ENCODE results near the gene SASS6. TPM values are rescaled to one million over a fixed set of nuclear protein-coding genes. Genes with fewer than 3 reads are reported as not detected.

The SASS6 gene
- total RNA-seq, 1 experiment from 2014 or later: 8.7 TPM

DNA sequence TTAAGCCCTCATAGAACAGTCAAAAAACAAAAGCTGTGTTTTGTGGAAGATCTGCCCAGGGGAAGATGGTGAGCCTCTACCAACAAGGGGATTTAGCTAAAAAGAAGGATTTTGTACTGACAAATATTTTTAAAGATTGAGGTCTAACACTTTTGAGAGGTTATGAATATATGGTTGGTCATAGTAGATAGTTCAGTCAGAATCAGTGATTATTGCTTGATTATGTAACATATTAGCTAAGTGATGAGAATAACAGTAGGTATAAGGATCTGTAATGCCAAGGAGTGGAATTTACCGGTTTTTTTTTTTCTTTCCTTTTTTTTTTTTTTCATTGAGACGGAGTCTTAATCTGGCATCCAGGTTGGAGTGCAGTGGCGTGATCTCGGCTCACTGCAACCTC, 79.0 kb downstream of the SASS6 start:
- Histone ChIP-seq H3K27me3 (ENCODE audit: insufficient read depth, low read depth) (no peaks in the 10 kb centered on the region), H3K4me2 (no peak overlapping the region), H4K20me1 (ENCODE audit: insufficient read depth) (0 out of 2 replicates have a peak, but pooled peaks cover 7% of the 10 kb centered on the region), H3K4me3 (no peak overlapping the region), H3K9me3 (ENCODE audit: insufficient read depth, low read depth) (no peaks in the 10 kb centered on the region), H3K4me1 (replicated peaks; ENCODE audit: insufficient read depth) (peaks cover 10% of the 10 kb centered on the region), H3K27ac (no peak overlapping the region), H3K9me2 (ENCODE audit: insufficient read depth) (no peaks in the 10 kb centered on the region), H3K79me2 (ENCODE audit: low read depth) (peaks cover 62% of the 10 kb centered on the region), H3F3A (ENCODE audit: insufficient read depth, low read depth) (no peaks in the 10 kb centered on the region), H3K36me3 (ENCODE audit: low read depth) (peaks cover 30% of the 10 kb centered on the region), H2AFZ (no peak overlapping the region)
- no peak for DNase-seq
- no peak for TF ChIP-seq EZH2 (IDR thresholded peaks at IDR 0.05; ENCODE audit: low read depth)
- TF ChIP-seq, protein P1, sequence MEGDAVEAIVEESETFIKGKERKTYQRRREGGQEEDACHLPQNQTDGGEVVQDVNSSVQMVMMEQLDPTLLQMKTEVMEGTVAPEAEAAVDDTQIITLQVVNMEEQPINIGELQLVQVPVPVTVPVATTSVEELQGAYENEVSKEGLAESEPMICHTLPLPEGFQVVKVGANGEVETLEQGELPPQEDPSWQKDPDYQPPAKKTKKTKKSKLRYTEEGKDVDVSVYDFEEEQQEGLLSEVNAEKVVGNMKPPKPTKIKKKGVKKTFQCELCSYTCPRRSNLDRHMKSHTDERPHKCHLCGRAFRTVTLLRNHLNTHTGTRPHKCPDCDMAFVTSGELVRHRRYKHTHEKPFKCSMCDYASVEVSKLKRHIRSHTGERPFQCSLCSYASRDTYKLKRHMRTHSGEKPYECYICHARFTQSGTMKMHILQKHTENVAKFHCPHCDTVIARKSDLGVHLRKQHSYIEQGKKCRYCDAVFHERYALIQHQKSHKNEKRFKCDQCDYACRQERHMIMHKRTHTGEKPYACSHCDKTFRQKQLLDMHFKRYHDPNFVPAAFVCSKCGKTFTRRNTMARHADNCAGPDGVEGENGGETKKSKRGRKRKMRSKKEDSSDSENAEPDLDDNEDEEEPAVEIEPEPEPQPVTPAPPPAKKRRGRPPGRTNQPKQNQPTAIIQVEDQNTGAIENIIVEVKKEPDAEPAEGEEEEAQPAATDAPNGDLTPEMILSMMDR (conservative IDR thresholded peaks at IDR 0.05): no peak
- no TSS peak for BruUV-seq (replicated peaks)
- ChIA-PET POLR2A (ENCODE audit: unreplicated experiment) (no interaction called here), CTCF (no interaction called here)
- intact Hi-C loops (cut with micrococcal nuclease; ENCODE audit: unreplicated experiment): no loop called here

DNA sequence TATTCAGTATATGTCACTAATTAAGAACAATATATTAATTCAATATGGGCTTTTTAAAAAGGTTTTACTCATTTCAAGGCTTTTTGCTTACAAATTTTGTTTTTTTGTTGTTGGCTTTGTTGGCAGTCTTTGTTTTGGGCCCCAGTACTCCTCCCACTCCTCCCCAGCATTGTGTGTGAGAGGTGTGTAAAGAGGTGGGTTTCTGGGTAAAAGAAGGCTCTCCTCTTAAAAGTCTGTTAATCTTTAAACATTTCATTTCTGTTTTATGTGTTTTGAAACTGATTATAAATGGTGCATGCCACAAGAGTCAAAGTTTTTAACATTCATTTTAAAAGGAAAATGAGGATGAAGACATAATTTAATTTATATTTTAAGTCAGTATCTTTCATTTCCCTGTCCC, 79.6 kb downstream of the SASS6 start:
- no peak for DNase-seq
- peaks cover 30% of the 10 kb centered on the region for H3K36me3 ChIP-seq (ENCODE audit: low read depth)
- H3K9me2 ChIP-seq (ENCODE audit: insufficient read depth): no peaks in the 10 kb centered on the region
- H2AFZ ChIP-seq: no peak overlapping the region
- H3K79me2 ChIP-seq (ENCODE audit: low read depth): peaks cover 62% of the 10 kb centered on the region
- TF ChIP-seq EZH2 (IDR thresholded peaks at IDR 0.05; ENCODE audit: low read depth): no peak
- TF ChIP-seq, protein P1 (conservative IDR thresholded peaks at IDR 0.05): no peak
- H3K4me2 ChIP-seq: no peak overlapping the region
- intact Hi-C loops (cut with micrococcal nuclease; ENCODE audit: unreplicated experiment): no loop called here
- H3K27me3 ChIP-seq (ENCODE audit: insufficient read depth, low read depth): no peaks in the 10 kb centered on the region
- POLR2A ChIA-PET (ENCODE audit: unreplicated experiment): no interaction called here
- H3K4me3 ChIP-seq: no peak overlapping the region
- peaks cover 10% of the 10 kb centered on the region for H3K4me1 ChIP-seq (replicated peaks; ENCODE audit: insufficient read depth)
- CTCF ChIA-PET: no interaction called here
- H3F3A ChIP-seq (ENCODE audit: insufficient read depth, low read depth): no peaks in the 10 kb centered on the region
- H3K9me3 ChIP-seq (ENCODE audit: insufficient read depth, low read depth): no peaks in the 10 kb centered on the region
- no peak overlapping the region; the same call in 1 of the 2 replicates for H3K27ac ChIP-seq
- H4K20me1 ChIP-seq (ENCODE audit: insufficient read depth): 0 out of 2 replicates have a peak, but pooled peaks cover 13% of the 10 kb centered on the region
- BruUV-seq (replicated peaks): no TSS peak

DNA sequence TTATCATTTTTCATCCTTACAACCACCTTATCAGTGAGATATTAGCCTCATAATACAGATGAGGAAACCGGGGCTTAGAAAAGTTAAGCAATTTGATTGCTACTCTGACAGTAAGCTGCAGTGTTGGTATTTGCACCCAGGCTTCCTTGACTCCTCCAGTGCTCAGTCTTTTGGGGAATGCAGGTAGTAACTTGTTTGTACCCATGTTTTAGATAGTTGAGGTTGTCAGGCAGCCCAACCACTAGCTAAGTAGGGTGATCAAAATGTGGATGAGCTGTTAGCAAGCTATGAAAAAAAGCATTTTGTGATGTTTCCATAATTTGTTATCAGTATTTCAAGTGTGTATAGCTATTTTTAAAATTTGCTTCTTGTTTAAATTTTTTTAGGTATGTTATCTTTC, 80.8 kb downstream of the SASS6 start:
- no TSS peak for BruUV-seq (replicated peaks)

More for the DNA sequence above, 80.8 kb downstream of the SASS6 start:
- Histone ChIP-seq H2AFZ (no peak overlapping the region), H3K4me2 (no peak overlapping the region), H3K4me3 (no peak overlapping the region), H3K27ac (no peak overlapping the region), H4K20me1 (ENCODE audit: insufficient read depth) (0 out of 2 replicates have a peak, but pooled peaks cover 6% of the 10 kb centered on the region), H3K9me2 (ENCODE audit: insufficient read depth) (no peaks in the 10 kb centered on the region), H3K79me2 (ENCODE audit: low read depth) (peaks cover 68% of the 10 kb centered on the region), H3K9me3 (ENCODE audit: insufficient read depth, low read depth) (0 out of 2 replicates have a peak, but pooled peaks cover 2% of the 10 kb centered on the region), H3K36me3 (ENCODE audit: low read depth) (peaks cover 27% of the 10 kb centered on the region), H3F3A (ENCODE audit: insufficient read depth, low read depth) (no peaks in the 10 kb centered on the region), H3K27me3 (ENCODE audit: insufficient read depth, low read depth) (no peaks in the 10 kb centered on the region), H3K4me1 (replicated peaks; ENCODE audit: insufficient read depth) (peaks cover 10% of the 10 kb centered on the region)
- intact Hi-C loops (cut with micrococcal nuclease; ENCODE audit: unreplicated experiment): no loop called here
- TF ChIP-seq, protein P1 (conservative IDR thresholded peaks at IDR 0.05): no peak
- no peak for TF ChIP-seq EZH2 (IDR thresholded peaks at IDR 0.05; ENCODE audit: low read depth)
- POLR2A ChIA-PET (ENCODE audit: unreplicated experiment): interaction anchor here (0.6 kb wide), 1 partner anchor 10 kb away, joined by 5 read pairs; no protein-coding TSS in a partner anchor
- no peak for DNase-seq
- CTCF ChIA-PET: no interaction called here

Data from PC-9 (cell line).